Gastroesophageal sphincter (tissue), 4 donors: ENCODE results near the gene DAPK1. TPM values are rescaled to one million over a fixed set of nuclear protein-coding genes. Genes with fewer than 3 reads are reported as not detected.

Experiments used
- ATAC-seq: fragments of 150-250 bp; one replicate; pipeline ENCODE4 v1.9.1; 2016; ENCODE audit warnings: mild to moderate bottlenecking, moderate library complexity
- H3K27ac ChIP-seq, 4 donors: fragments of 200-600 bp; sonication (generic) in 3 of 4; 1 replicate in 3 of 4; 2 replicates in 1 of 4; pipeline ENCODE4 v1.5.1; 2016 to 2019
- H3K27me3 ChIP-seq: fragments of 200-600 bp; sonication (generic); one replicate; pipeline ENCODE4 v1.5.1; 2019
- H3K36me3 ChIP-seq, 2 donors: fragments of 200-600 bp; sonication (generic); one replicate each; pipeline ENCODE4 v1.5.1; 2019; ENCODE audit warnings: control low read depth in 1 of 2
- H3K4me1 ChIP-seq, 3 donors: fragments of 200-600 bp; sonication (generic); 1 replicate in 2 of 3; 2 replicates in 1 of 3; pipeline ENCODE4 v1.5.1; 2016 to 2019; ENCODE audit warnings: control low read depth in 2 of 3
- H3K4me3 ChIP-seq, 2 donors: fragments of 200-600 bp; sonication (generic); one replicate each; pipeline ENCODE4 v1.5.1; 2019; ENCODE audit warnings: mild to moderate bottlenecking in 1 of 2, moderate library complexity in 1 of 2
- H3K9me3 ChIP-seq, 3 donors: fragments of 200-600 bp; sonication (generic); one replicate each; pipeline ENCODE4 v1.5.1; 2017 to 2019; ENCODE audit warnings: control low read depth in 2 of 3
- CTCF ChIP-seq, 4 experiments: fragments of 200-600 bp in 2 of 4; fragments of 450-650 bp in 2 of 4; sonication (generic) in 1 of 4; IDR thresholded peaks; one replicate each; pipeline ENCODE4 v1.5.1; 2017 to 2019; ENCODE audit warnings: antibody characterized with exemption in 4 of 4, mild to moderate bottlenecking in 2 of 4, moderate library complexity in 2 of 4
- EP300 ChIP-seq: sonication (generic); formaldehyde crosslinking; IDR thresholded peaks from one replicate; pipeline ENCODE4 v1.6.1; 2017; ENCODE audit warnings: antibody characterized with exemption, mild to moderate bottlenecking
- POLR2A ChIP-seq, 2 donors: fragments of 450-650 bp; IDR thresholded peaks; one replicate each; pipeline ENCODE4 v1.6.1; 2017; ENCODE audit warnings: antibody characterized with exemption in 2 of 2, mild to moderate bottlenecking in 2 of 2, moderate library complexity in 1 of 2
- POLR2AphosphoS5 ChIP-seq: sonication (generic); formaldehyde crosslinking; IDR thresholded peaks from one replicate; pipeline ENCODE4 v1.6.1; 2017; ENCODE audit warnings: antibody characterized with exemption
- WGBS, 2 donors: methylation state at CpG; one replicate each; pipeline ENCODE4 v1.1.5; 2018; ENCODE audit warnings: low coverage in 1 of 2; 5-methylcytosine and 5-hydroxymethylcytosine counted together
- total RNA-seq, 4 donors: library from RNA; depleted of rRNA; stranded (reverse); fragments of >200 nt; gene quantifications; one replicate each; pipeline ENCODE4 v1.1.0, GENCODE V29; 2016

DAPK1 gene
- total RNA-seq, 4 donors from 2014 or later = 52.3 to 119 (median 75.3) TPM

DNA sequence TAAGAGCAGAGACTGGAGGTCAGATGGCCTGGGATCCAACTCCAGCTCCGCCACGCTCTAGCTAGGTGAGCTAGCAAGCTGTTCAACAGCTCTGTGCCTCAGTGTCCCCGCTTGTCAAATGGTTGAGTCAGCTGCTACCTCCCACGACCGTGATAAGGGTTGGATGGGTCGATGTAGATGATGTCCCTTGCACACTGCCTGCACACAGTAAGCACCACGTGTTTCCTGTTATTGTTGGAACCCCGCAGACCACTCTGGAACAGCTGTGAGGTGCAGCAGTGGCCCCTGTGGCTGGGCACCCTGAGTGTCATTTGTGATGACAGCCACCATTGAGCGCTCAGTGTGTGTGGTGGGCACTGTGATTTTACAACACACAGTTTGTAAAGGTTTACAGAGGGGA, 174.3 kb downstream of the DAPK1 start:
- 100% methylated on average over 1 of the region's 9 CpGs; no CpG with 5 or more reads in 1 of the 2 donors for WGBS, 2 donors
- H3K27ac ChIP-seq = no peak overlapping the region

GRCh38 chr9:87672586-87672985, 174.9 kb downstream of the DAPK1 start:
- WGBS, 2 donors = 100% methylated on average over 2 of the region's 8 CpGs; no CpG with 5 or more reads in 1 of the 2 donors

More for the DNA sequence above, 174.3 kb downstream of the DAPK1 start:
- TF ChIP-seq POLR2AphosphoS5 (no peak), EP300 (no peak), POLR2A (IDR thresholded peaks at IDR 0.05) (no peak), CTCF (IDR thresholded peaks at IDR 0.05) (no peak)
- H3K9me3 ChIP-seq = peaks cover 0 to 4% (median 0%) of the 10 kb centered on the region in 3 donors
- H3K27me3 ChIP-seq = no peaks in the 10 kb centered on the region
- peaks cover 0 to 63% of the 10 kb centered on the region in 2 donors for H3K36me3 ChIP-seq
- peaks cover 0 to 12% (median under 1%) of the 10 kb centered on the region in 3 donors for H3K4me1 ChIP-seq
- no peak for ATAC-seq
- no peak overlapping the region for H3K4me3 ChIP-seq

GRCh38 chr9:87673446-87674120, 175.9 kb downstream of the DAPK1 start:
- Histone ChIP-seq H3K4me1 (peaks cover 0 to 25% (median 3%) of the 10 kb centered on the region in 3 donors), H3K4me3 (no peak overlapping the region), H3K27me3 (no peaks in the 10 kb centered on the region), H3K36me3 (peaks cover 0 to 53% of the 10 kb centered on the region in 2 donors), H3K27ac (no peak overlapping the region), H3K9me3 (no peaks in the 10 kb centered on the region)
- TF ChIP-seq POLR2A (IDR thresholded peaks at IDR 0.05) (no peak), EP300 (no peak), CTCF (IDR thresholded peaks at IDR 0.05) (no peak), POLR2AphosphoS5 (no peak)
- no peak for ATAC-seq
- WGBS, 2 donors = 77 to 100% methylated on average over 5 of the region's 9 CpGs

More at GRCh38 chr9:87672586-87672985, 174.9 kb downstream of the DAPK1 start:
- peaks cover 0 to 18% (median 3%) of the 10 kb centered on the region in 3 donors for H3K4me1 ChIP-seq
- no peak overlapping the region for H3K27ac ChIP-seq
- no peak for TF ChIP-seq CTCF (IDR thresholded peaks at IDR 0.05)
- H3K27me3 ChIP-seq = no peaks in the 10 kb centered on the region
- ATAC-seq = no peak
- no peak overlapping the region for H3K4me3 ChIP-seq
- H3K36me3 ChIP-seq = peaks cover 0 to 61% of the 10 kb centered on the region in 2 donors
- no peaks in the 10 kb centered on the region for H3K9me3 ChIP-seq

- Histone ChIP-seq H3K4me1 (peaks cover 0 to 29% (median 3%) of the 10 kb centered on the region in 3 donors), H3K36me3 (peaks cover 0 to 45% of the 10 kb centered on the region in 2 donors), H3K9me3 (no peaks in the 10 kb centered on the region), H3K4me3 (no peak overlapping the region), H3K27ac (no peak overlapping the region), H3K27me3 (no peaks in the 10 kb centered on the region)
- TF ChIP-seq POLR2AphosphoS5 (no peak), CTCF (IDR thresholded peaks at IDR 0.05) (no peak), EP300 (no peak), POLR2A (IDR thresholded peaks at IDR 0.05) (no peak)
- 58 to 70% methylated on average over 5 to 6 of the region's 6 CpGs for WGBS, 2 donors
- ATAC-seq = no peak
These were observed 177.1 kb downstream of the DAPK1 start for GRCh38 chr9:87674565-87675299.
